ENCODE data around the gene CACNG4.

Gene CACNG4

GRCh38 chr17:67003231-67003630, 38.7 kb downstream of the CACNG4 start:
- no peak for TF ChIP-seq CTCF (IDR thresholded peaks at IDR 0.05; ENCODE audit: low read depth, low read length)
- H3K4me3 ChIP-seq (ENCODE audit: low read depth, low read length): no peak overlapping the region
- in situ Hi-C loops (cut with HindIII; ENCODE audit: low sequenced_read_pairs): no loop called here
- DNase-seq (ENCODE audit: low read depth, low spot score): no peak

GRCh38 chr17:67004181-67004580, 39.7 kb downstream of the CACNG4 start:
- TF ChIP-seq CTCF (IDR thresholded peaks at IDR 0.05; ENCODE audit: low read depth, low read length): no peak
- no peak overlapping the region for H3K4me3 ChIP-seq (ENCODE audit: low read depth, low read length)
- in situ Hi-C loops (cut with HindIII; ENCODE audit: low sequenced_read_pairs): no loop called here
- DNase-seq (ENCODE audit: low read depth, low spot score): no peak

GRCh38 chr17:67007266-67007665, 42.8 kb downstream of the CACNG4 start:
- no peak overlapping the region for H3K4me3 ChIP-seq (ENCODE audit: low read depth, low read length)
- no peak for TF ChIP-seq CTCF (IDR thresholded peaks at IDR 0.05; ENCODE audit: low read depth, low read length)
- in situ Hi-C loops (cut with HindIII; ENCODE audit: low sequenced_read_pairs): no loop called here
- no peak for DNase-seq (ENCODE audit: low read depth, low spot score)

GRCh38 chr17:67008101-67008500, 43.6 kb downstream of the CACNG4 start:
- TF ChIP-seq CTCF (IDR thresholded peaks at IDR 0.05; ENCODE audit: low read depth, low read length): no peak
- DNase-seq (ENCODE audit: low read depth, low spot score): no peak
- in situ Hi-C loops (cut with HindIII; ENCODE audit: low sequenced_read_pairs): no loop called here
- H3K4me3 ChIP-seq (ENCODE audit: low read depth, low read length): no peak overlapping the region

GRCh38 chr17:67011527-67012175, 47.1 kb downstream of the CACNG4 start:
- no peak overlapping the region for H3K4me3 ChIP-seq (ENCODE audit: low read depth, low read length)
- DNase-seq (ENCODE audit: low read depth, low spot score): no peak
- no peak for TF ChIP-seq CTCF (IDR thresholded peaks at IDR 0.05; ENCODE audit: low read depth, low read length)
- in situ Hi-C loops (cut with HindIII; ENCODE audit: low sequenced_read_pairs): no loop called here

GRCh38 chr17:67013891-67014290, 49.4 kb downstream of the CACNG4 start:
- TF ChIP-seq CTCF (IDR thresholded peaks at IDR 0.05; ENCODE audit: low read depth, low read length): no peak
- DNase-seq (ENCODE audit: low read depth, low spot score): no peak
- in situ Hi-C loops (cut with HindIII; ENCODE audit: low sequenced_read_pairs): no loop called here

More at GRCh38 chr17:67013891-67014290, 49.4 kb downstream of the CACNG4 start:
- no peak overlapping the region for H3K4me3 ChIP-seq (ENCODE audit: low read depth, low read length)

Measured in astrocyte of the spinal cord (primary cell).